ENCODE results near the gene KCNAB1. TPM values are rescaled to one million over a fixed set of nuclear protein-coding genes. Genes with fewer than 3 reads are reported as not detected.

Gene KCNAB1
- polyA plus RNA-seq, 1 experiment, result 0.07 TPM

DNA sequence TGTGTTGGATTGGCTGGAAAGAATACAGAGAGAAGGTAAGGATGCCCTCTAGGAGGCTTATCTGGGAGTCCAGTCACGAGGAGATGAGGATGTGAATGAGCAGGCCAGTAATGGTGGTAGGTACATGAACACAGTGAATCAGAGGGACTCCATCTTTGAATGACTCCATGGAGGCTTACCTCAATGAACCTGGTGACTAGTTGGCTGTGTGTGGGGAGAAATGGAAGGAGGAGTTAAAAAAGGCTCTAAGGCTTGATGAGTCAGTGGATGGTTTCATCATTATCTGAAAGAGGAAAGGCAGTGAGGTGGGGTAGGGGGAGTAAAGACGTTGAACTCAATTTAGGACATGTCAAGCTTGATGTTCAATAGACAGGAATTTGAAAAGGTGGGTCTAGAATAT, 61.1 kb downstream of the KCNAB1 start:
- TF ChIP-seq, protein P1, sequence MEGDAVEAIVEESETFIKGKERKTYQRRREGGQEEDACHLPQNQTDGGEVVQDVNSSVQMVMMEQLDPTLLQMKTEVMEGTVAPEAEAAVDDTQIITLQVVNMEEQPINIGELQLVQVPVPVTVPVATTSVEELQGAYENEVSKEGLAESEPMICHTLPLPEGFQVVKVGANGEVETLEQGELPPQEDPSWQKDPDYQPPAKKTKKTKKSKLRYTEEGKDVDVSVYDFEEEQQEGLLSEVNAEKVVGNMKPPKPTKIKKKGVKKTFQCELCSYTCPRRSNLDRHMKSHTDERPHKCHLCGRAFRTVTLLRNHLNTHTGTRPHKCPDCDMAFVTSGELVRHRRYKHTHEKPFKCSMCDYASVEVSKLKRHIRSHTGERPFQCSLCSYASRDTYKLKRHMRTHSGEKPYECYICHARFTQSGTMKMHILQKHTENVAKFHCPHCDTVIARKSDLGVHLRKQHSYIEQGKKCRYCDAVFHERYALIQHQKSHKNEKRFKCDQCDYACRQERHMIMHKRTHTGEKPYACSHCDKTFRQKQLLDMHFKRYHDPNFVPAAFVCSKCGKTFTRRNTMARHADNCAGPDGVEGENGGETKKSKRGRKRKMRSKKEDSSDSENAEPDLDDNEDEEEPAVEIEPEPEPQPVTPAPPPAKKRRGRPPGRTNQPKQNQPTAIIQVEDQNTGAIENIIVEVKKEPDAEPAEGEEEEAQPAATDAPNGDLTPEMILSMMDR (IDR thresholded peaks at IDR 0.05; ENCODE audit: low read depth, low read length), result no peak
- ChIA-PET POLR2A (no interaction called here), CTCF (no interaction called here)
- Histone ChIP-seq H3K9me3 (ENCODE audit: control insufficient read depth, insufficient read depth, low read length) (peaks cover 3% of the 10 kb centered on the region; the same call in 1 of the 2 replicates), H3K27me3 (ENCODE audit: control insufficient read depth, insufficient read depth, low read length) (no peaks in the 10 kb centered on the region), H3K4me3 (ENCODE audit: low read depth, low read length) (no peak overlapping the region), H3K27ac (ENCODE audit: low read depth, low read length) (no peak overlapping the region)
- DNase-seq (ENCODE audit: low read depth, low spot score), result no peak

DNA sequence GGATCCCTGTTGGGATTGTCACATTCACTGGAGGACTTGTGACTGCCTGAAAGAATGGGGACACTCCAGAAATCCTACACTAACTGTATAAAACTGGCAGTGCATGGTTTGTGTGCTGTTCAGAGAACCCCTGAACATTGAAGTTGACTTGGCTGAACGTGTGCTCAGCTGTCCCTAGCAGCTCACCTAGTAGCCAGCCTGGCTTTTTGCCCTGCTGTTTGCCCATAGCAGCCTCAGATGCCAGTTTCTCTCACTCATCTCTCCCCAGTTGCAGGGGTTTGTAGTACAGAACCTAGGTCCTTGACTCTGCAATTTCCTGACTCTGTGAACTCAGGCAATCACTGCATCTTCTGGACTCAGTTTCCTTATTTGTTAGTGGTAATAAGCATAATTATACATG, 63.0 kb downstream of the KCNAB1 start:
- TF ChIP-seq, protein P1 (IDR thresholded peaks at IDR 0.05; ENCODE audit: low read depth, low read length), result no peak
- ChIA-PET POLR2A (no interaction called here), CTCF (no interaction called here)
- Histone ChIP-seq H3K9me3 (ENCODE audit: control insufficient read depth, insufficient read depth, low read length) (no peaks in the 10 kb centered on the region), H3K4me3 (ENCODE audit: low read depth, low read length) (no peak overlapping the region), H3K27me3 (ENCODE audit: control insufficient read depth, insufficient read depth, low read length) (no peaks in the 10 kb centered on the region), H3K27ac (ENCODE audit: low read depth, low read length) (no peak overlapping the region)
- DNase-seq (ENCODE audit: low read depth, low spot score), result no peak

DNA sequence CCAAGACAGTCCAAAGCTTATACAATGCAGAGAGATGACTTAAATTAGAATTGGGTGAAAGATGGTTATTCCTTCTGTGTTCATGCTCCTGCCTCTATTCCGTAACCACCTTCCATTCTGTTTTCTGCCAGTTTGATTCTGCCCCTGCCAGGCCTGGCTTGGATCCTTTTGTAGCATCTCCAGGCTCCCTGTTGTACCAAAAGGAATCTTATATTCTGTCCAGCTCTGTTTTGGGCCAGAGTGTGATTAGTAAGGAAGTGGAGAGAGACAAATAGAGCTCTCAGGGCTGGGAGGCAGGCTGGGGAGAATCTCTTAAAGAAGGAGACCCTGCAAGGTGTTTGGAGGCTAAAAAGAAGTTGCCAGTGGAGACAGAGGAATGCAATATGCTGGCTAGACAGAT, 63.8 kb downstream of the KCNAB1 start:
- CTCF ChIA-PET, result interaction anchor here (1.2 to 1.3 kb wide), 2 partner anchors 32 to 33 kb away, joined by 3 to 5 read pairs; no protein-coding TSS in a partner anchor

DNA sequence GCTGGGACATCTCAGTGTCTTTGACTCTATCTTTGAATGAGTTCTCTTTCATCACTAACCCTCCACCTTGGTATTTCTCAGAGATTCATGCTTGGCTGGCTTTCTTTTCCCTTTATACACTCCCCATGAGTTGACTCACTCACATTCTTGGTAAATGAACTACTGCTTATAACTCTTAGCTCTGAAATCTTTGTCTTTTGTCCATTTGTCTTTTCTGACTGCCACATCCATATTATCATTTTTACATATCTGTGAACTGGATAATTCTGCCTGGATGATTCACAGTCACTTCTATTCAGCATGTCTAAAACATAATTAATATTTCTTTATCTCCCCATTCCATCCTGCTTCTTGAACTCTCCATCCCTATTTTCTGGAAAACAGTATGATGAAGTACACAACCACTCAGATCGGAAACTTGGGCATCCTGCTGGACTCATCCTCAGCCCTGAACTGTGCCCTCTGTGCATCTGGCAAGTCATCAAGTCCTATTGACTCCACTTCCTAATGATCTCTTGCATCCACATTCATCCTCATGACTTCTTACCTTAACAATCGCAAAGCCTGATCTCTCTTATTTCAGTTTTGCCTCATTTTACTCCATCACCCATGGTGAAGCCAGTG, 66.9 kb downstream of the KCNAB1 start:
- ChIA-PET POLR2A (no interaction called here), CTCF (no interaction called here)
- DNase-seq (ENCODE audit: low read depth, low spot score), result no peak
- H3K27me3 ChIP-seq (ENCODE audit: control insufficient read depth, insufficient read depth, low read length), result peaks cover 3% of the 10 kb centered on the region
- H3K4me3 ChIP-seq (ENCODE audit: low read depth, low read length), result no peak overlapping the region
- TF ChIP-seq, protein P1 (IDR thresholded peaks at IDR 0.05; ENCODE audit: low read depth, low read length), result no peak
- no peak overlapping the region for H3K27ac ChIP-seq (ENCODE audit: low read depth, low read length)
- H3K9me3 ChIP-seq (ENCODE audit: control insufficient read depth, insufficient read depth, low read length), result no peaks in the 10 kb centered on the region

More for the DNA sequence above, 63.8 kb downstream of the KCNAB1 start:
- H3K27me3 ChIP-seq (ENCODE audit: control insufficient read depth, insufficient read depth, low read length), result no peaks in the 10 kb centered on the region
- H3K4me3 ChIP-seq (ENCODE audit: low read depth, low read length), result no peak overlapping the region
- DNase-seq (ENCODE audit: low read depth, low spot score), result no peak
- POLR2A ChIA-PET, result no interaction called here
- TF ChIP-seq, protein P1 (IDR thresholded peaks at IDR 0.05; ENCODE audit: low read depth, low read length), result no peak
- no peak overlapping the region for H3K27ac ChIP-seq (ENCODE audit: low read depth, low read length)
- H3K9me3 ChIP-seq (ENCODE audit: control insufficient read depth, insufficient read depth, low read length), result no peaks in the 10 kb centered on the region

DNA sequence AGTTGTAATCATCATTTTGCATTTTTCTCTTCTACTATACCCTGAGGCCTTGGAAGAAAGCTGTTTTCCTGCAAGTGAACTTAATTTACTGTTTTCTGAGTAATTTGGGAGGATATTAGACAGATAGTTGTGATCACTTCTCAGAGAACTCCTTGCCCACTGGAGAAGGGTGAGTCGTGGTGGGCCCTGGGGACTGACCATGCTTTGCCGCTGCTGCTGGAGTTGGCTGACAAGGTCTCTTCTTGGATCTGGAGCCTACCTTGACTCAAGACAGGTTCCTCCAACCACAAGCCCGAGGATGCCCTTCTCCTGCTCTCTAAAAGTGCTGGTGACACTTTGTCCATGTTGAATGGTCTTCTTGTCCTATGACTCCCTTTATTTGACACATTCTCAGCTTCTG, 68.4 kb downstream of the KCNAB1 start:
- DNase-seq (ENCODE audit: low read depth, low spot score), result no peak
- no peak overlapping the region for H3K27ac ChIP-seq (ENCODE audit: low read depth, low read length)
- ChIA-PET POLR2A (no interaction called here), CTCF (interaction anchor here (1.9 kb wide), 1 partner anchor 14 kb away, joined by 5 read pairs; no protein-coding TSS in a partner anchor)
- no peak overlapping the region for H3K4me3 ChIP-seq (ENCODE audit: low read depth, low read length)
- peaks cover 3% of the 10 kb centered on the region for H3K27me3 ChIP-seq (ENCODE audit: control insufficient read depth, insufficient read depth, low read length)
- no peaks in the 10 kb centered on the region for H3K9me3 ChIP-seq (ENCODE audit: control insufficient read depth, insufficient read depth, low read length)
- TF ChIP-seq, protein P1 (IDR thresholded peaks at IDR 0.05; ENCODE audit: low read depth, low read length), result no peak

Measured in AG04450 (cell line).